Measurements from ENCODE around the gene CHAF1A. TPM values are rescaled to one million over a fixed set of nuclear protein-coding genes. Genes with fewer than 3 reads are reported as not detected.
A peak's percentile ranks its signal among the peaks of the same experiment; 100 is the strongest.

CHAF1A gene
- total and polyA plus RNA-seq, 5 donors from 2014 or later, result 2.6 to 28.9 (median 4.1) TPM

- Histone ChIP-seq H3K36me3 (ENCODE audit: control insufficient read depth, insufficient read depth, low read length) (peaks cover 4% of the 10 kb centered on the region), H3K4me1 (ENCODE audit: control insufficient read depth, insufficient read depth, low read length, poor library complexity, severe bottlenecking) (peaks cover 64% of the 10 kb centered on the region), H3K9me3 (ENCODE audit: control insufficient read depth in 2 of 2, low read length in 2 of 2) (no peaks in the 10 kb centered on the region), H3K4me3 (ENCODE audit: low read depth, low read length) (no peak overlapping the region), H3K27ac (ENCODE audit: insufficient read depth, low read length, poor library complexity, severe bottlenecking) (no peak overlapping the region), H3K27me3 (ENCODE audit: control insufficient read depth, insufficient read depth, low read length) (no peaks in the 10 kb centered on the region)
- Mint-ChIP-seq H3K4me3 (no peak overlapping the region), H3K9me3 (no peaks in the 10 kb centered on the region), H3K36me3 (peaks cover 5% of the 10 kb centered on the region), H3K4me1 (peaks cover 4 to 71% (median 31%) of the 10 kb centered on the region in 4 donors), H3K27me3 (no peaks in the 10 kb centered on the region), H3K27ac (peak overlapping the region; percentile 49 to 92 (median 79))
- no peak for ATAC-seq (ENCODE audit: low read depth in 2 of 2)
- no peak for DNase-seq
These were observed 25.3 kb upstream of the CHAF1A start for GRCh38 chr19:4376991-4377781.

- ATAC-seq (ENCODE audit: low read depth in 2 of 2), result no peak
- no peaks in the 10 kb centered on the region for H3K27me3 ChIP-seq (ENCODE audit: control insufficient read depth, insufficient read depth, low read length)
- H3K9me3 Mint-ChIP-seq, result no peaks in the 10 kb centered on the region
- DNase-seq, result no peak
- peaks cover 4 to 69% (median 32%) of the 10 kb centered on the region in 4 donors for H3K4me1 Mint-ChIP-seq
- H3K27ac ChIP-seq (ENCODE audit: insufficient read depth, low read length, poor library complexity, severe bottlenecking), result peak overlapping the region; percentile 81
- H3K4me3 ChIP-seq (ENCODE audit: low read depth, low read length), result peak overlapping the region; percentile 79
- peak overlapping the region; percentile 92 to 99 (median 98) for H3K27ac Mint-ChIP-seq
- no peaks in the 10 kb centered on the region for H3K9me3 ChIP-seq (ENCODE audit: control insufficient read depth in 2 of 2, low read length in 2 of 2)
- H3K27me3 Mint-ChIP-seq, result no peaks in the 10 kb centered on the region
- H3K36me3 Mint-ChIP-seq, result peaks cover 5% of the 10 kb centered on the region
- H3K36me3 ChIP-seq (ENCODE audit: control insufficient read depth, insufficient read depth, low read length), result peaks cover 8% of the 10 kb centered on the region
- H3K4me1 ChIP-seq (ENCODE audit: control insufficient read depth, insufficient read depth, low read length, poor library complexity, severe bottlenecking), result peaks cover 61% of the 10 kb centered on the region
- H3K4me3 Mint-ChIP-seq, result peak overlapping the region; percentile 81 to 92 (median 88)
These were observed 23.6 kb upstream of the CHAF1A start for GRCh38 chr19:4378886-4379285.

- H3K27me3 Mint-ChIP-seq, result no peaks in the 10 kb centered on the region
- Histone ChIP-seq H3K4me1 (ENCODE audit: control insufficient read depth, insufficient read depth, low read length, poor library complexity, severe bottlenecking) (peaks cover 56% of the 10 kb centered on the region), H3K36me3 (ENCODE audit: control insufficient read depth, insufficient read depth, low read length) (peaks cover 14% of the 10 kb centered on the region), H3K27me3 (ENCODE audit: control insufficient read depth, insufficient read depth, low read length) (no peaks in the 10 kb centered on the region), H3K27ac (ENCODE audit: insufficient read depth, low read length, poor library complexity, severe bottlenecking) (peak overlapping the region; percentile 81), H3K9me3 (ENCODE audit: control insufficient read depth in 2 of 2, low read length in 2 of 2) (no peaks in the 10 kb centered on the region), H3K4me3 (ENCODE audit: low read depth, low read length) (peak overlapping the region; percentile 79)
- peaks cover 5% of the 10 kb centered on the region for H3K36me3 Mint-ChIP-seq
- DNase-seq (peak in 2 of 3 donors; percentile 27 to 54), ATAC-seq (ENCODE audit: low read depth in 2 of 2) (peak; percentile 31 to 46)
- H3K27ac Mint-ChIP-seq, result peak overlapping the region; percentile 92 to 99 (median 98)
- peak overlapping the region; percentile 81 to 92 (median 88) for H3K4me3 Mint-ChIP-seq
- peaks cover 4 to 66% (median 33%) of the 10 kb centered on the region in 4 donors for H3K4me1 Mint-ChIP-seq
- H3K9me3 Mint-ChIP-seq, result no peaks in the 10 kb centered on the region
These were observed 22.8 kb upstream of the CHAF1A start for GRCh38 chr19:4379383-4380253.

GRCh38 chr19:4380254-4380727 is 22.1 kb upstream of the CHAF1A start:
- H3K27me3 ChIP-seq (ENCODE audit: control insufficient read depth, insufficient read depth, low read length), result no peaks in the 10 kb centered on the region
- H3K9me3 ChIP-seq (ENCODE audit: control insufficient read depth in 2 of 2, low read length in 2 of 2), result no peaks in the 10 kb centered on the region
- H3K27me3 Mint-ChIP-seq, result no peaks in the 10 kb centered on the region
- peak overlapping the region; percentile 79 for H3K4me3 ChIP-seq (ENCODE audit: low read depth, low read length)
- H3K36me3 Mint-ChIP-seq, result peaks cover 5% of the 10 kb centered on the region
- H3K4me1 Mint-ChIP-seq, result peaks cover 4 to 68% (median 33%) of the 10 kb centered on the region in 4 donors
- H3K36me3 ChIP-seq (ENCODE audit: control insufficient read depth, insufficient read depth, low read length), result peaks cover 20% of the 10 kb centered on the region
- DNase-seq, result peak; percentile 41 to 85 (median 64)
- H3K9me3 Mint-ChIP-seq, result no peaks in the 10 kb centered on the region
- peak; percentile 87 to 91 for ATAC-seq (ENCODE audit: low read depth in 2 of 2)
- H3K27ac ChIP-seq (ENCODE audit: insufficient read depth, low read length, poor library complexity, severe bottlenecking), result peak overlapping the region; percentile 81
- H3K4me1 ChIP-seq (ENCODE audit: control insufficient read depth, insufficient read depth, low read length, poor library complexity, severe bottlenecking), result peaks cover 54% of the 10 kb centered on the region
- H3K27ac Mint-ChIP-seq, result peak overlapping the region; percentile 92 to 99 (median 98)
- peak overlapping the region; percentile 81 to 92 (median 88) for H3K4me3 Mint-ChIP-seq

- H3K36me3 Mint-ChIP-seq, result peaks cover 3% of the 10 kb centered on the region
- no peaks in the 10 kb centered on the region for H3K9me3 Mint-ChIP-seq
- H3K4me1 Mint-ChIP-seq, result peaks cover 0 to 43% (median 25%) of the 10 kb centered on the region in 4 donors
- no peak overlapping the region for H3K27ac ChIP-seq (ENCODE audit: insufficient read depth, low read length, poor library complexity, severe bottlenecking)
- peaks cover 12% of the 10 kb centered on the region for H3K4me1 ChIP-seq (ENCODE audit: control insufficient read depth, insufficient read depth, low read length, poor library complexity, severe bottlenecking)
- H3K4me3 Mint-ChIP-seq, result no peak overlapping the region
- DNase-seq (no peak), ATAC-seq (ENCODE audit: low read depth in 2 of 2) (no peak)
- H3K27me3 ChIP-seq (ENCODE audit: control insufficient read depth, insufficient read depth, low read length), result no peaks in the 10 kb centered on the region
- no peaks in the 10 kb centered on the region for H3K27me3 Mint-ChIP-seq
- peaks cover 36% of the 10 kb centered on the region for H3K36me3 ChIP-seq (ENCODE audit: control insufficient read depth, insufficient read depth, low read length)
- no peak overlapping the region for H3K4me3 ChIP-seq (ENCODE audit: low read depth, low read length)
- no peaks in the 10 kb centered on the region for H3K9me3 ChIP-seq (ENCODE audit: control insufficient read depth in 2 of 2, low read length in 2 of 2)
- H3K27ac Mint-ChIP-seq, result no peak overlapping the region
These were observed 17.0 kb upstream of the CHAF1A start for GRCh38 chr19:4385291-4386040.

GRCh38 chr19:4386041-4386782 is 16.2 kb upstream of the CHAF1A start:
- peak overlapping the region in 1 of 4 donors; percentile 51 for H3K4me3 Mint-ChIP-seq
- peaks cover 12% of the 10 kb centered on the region for H3K4me1 ChIP-seq (ENCODE audit: control insufficient read depth, insufficient read depth, low read length, poor library complexity, severe bottlenecking)
- H3K27ac Mint-ChIP-seq, result no peak overlapping the region

More at GRCh38 chr19:4386041-4386782, 16.2 kb upstream of the CHAF1A start:
- Histone ChIP-seq H3K9me3 (ENCODE audit: control insufficient read depth in 2 of 2, low read length in 2 of 2) (no peaks in the 10 kb centered on the region), H3K27me3 (ENCODE audit: control insufficient read depth, insufficient read depth, low read length) (no peaks in the 10 kb centered on the region), H3K4me3 (ENCODE audit: low read depth, low read length) (no peak overlapping the region), H3K36me3 (ENCODE audit: control insufficient read depth, insufficient read depth, low read length) (peaks cover 38% of the 10 kb centered on the region), H3K27ac (ENCODE audit: insufficient read depth, low read length, poor library complexity, severe bottlenecking) (no peak overlapping the region)
- Mint-ChIP-seq H3K9me3 (no peaks in the 10 kb centered on the region), H3K36me3 (peaks cover 3% of the 10 kb centered on the region), H3K27me3 (no peaks in the 10 kb centered on the region), H3K4me1 (peaks cover 0 to 42% (median 25%) of the 10 kb centered on the region in 4 donors)
- DNase-seq (no peak), ATAC-seq (ENCODE audit: low read depth in 2 of 2) (no peak)

Measured in CD4-positive, CD25-positive, alpha-beta regulatory T cell (primary cell).